Suprapubic skin (tissue), 4 donors: Measurements from ENCODE around the gene COL4A1. TPM values are rescaled to one million over a fixed set of nuclear protein-coding genes. Genes with fewer than 3 reads are reported as not detected.

Experiments used
- DNase-seq, 2 donors: peaks; one replicate each; pipeline ENCODE4 v3.0.0-alpha.2; 2019; ENCODE audit warnings: low spot score in 2 of 2
- H3K27ac ChIP-seq: fragments of 200-600 bp; sonication (generic); one replicate; pipeline ENCODE4 v1.5.1; 2019
- H3K27me3 ChIP-seq: fragments of 200-600 bp; sonication (generic); one replicate; pipeline ENCODE4 v1.5.1; 2019
- H3K36me3 ChIP-seq: fragments of 200-600 bp; sonication (generic); one replicate; pipeline ENCODE4 v1.5.1; 2019
- H3K4me1 ChIP-seq: fragments of 200-600 bp; sonication (generic); one replicate; pipeline ENCODE4 v1.5.1; 2019
- H3K4me3 ChIP-seq: fragments of 200-600 bp; sonication (generic); one replicate; pipeline ENCODE4 v1.5.1; 2019; ENCODE audit warnings: mild to moderate bottlenecking
- H3K9me3 ChIP-seq: fragments of 200-600 bp; sonication (generic); one replicate; pipeline ENCODE4 v1.5.1; 2019
- CTCF ChIP-seq, 2 donors: fragments of 200-600 bp in 1 of 2; fragments of 450-650 bp in 1 of 2; sonication (generic) in 1 of 2; IDR thresholded peaks; one replicate each; pipeline ENCODE4 v1.5.1; 2016 to 2019; ENCODE audit warnings: antibody characterized with exemption in 2 of 2, mild to moderate bottlenecking in 1 of 2, moderate library complexity in 1 of 2
- EP300 ChIP-seq: sonication (generic); formaldehyde crosslinking; IDR thresholded peaks from one replicate; pipeline ENCODE4 v1.6.1; 2017; ENCODE audit warnings: antibody characterized with exemption
- POLR2A ChIP-seq, 2 donors: fragments of 450-650 bp; IDR thresholded peaks; one replicate each; pipeline ENCODE4 v1.6.1; 2017; ENCODE audit warnings: antibody characterized with exemption in 2 of 2, mild to moderate bottlenecking in 2 of 2, moderate library complexity in 2 of 2
- POLR2AphosphoS5 ChIP-seq, 3 donors: sonication (generic); formaldehyde crosslinking; IDR thresholded peaks; one replicate each; pipeline ENCODE4 v1.6.1; 2017; ENCODE audit warnings: antibody characterized with exemption in 3 of 3
- WGBS: methylation state at CpG from one replicate; pipeline ENCODE4 v1.1.5; 2018; 5-methylcytosine and 5-hydroxymethylcytosine counted together
- total RNA-seq, 4 donors: library from RNA; depleted of rRNA; stranded (reverse); fragments of >200 nt; gene quantifications; one replicate each; pipeline ENCODE4 v1.1.0, GENCODE V29; 2016

Gene COL4A1
- total RNA-seq, 4 donors from 2014 or later = 36.7 to 60.8 (median 43.6) TPM

GRCh38 chr13:110210604-110210985 is 96.4 kb downstream of the COL4A1 start:
- no peaks in the 10 kb centered on the region for H3K27me3 ChIP-seq
- H3K4me1 ChIP-seq = no peaks in the 10 kb centered on the region
- H3K4me3 ChIP-seq = no peak overlapping the region
- peaks cover 24% of the 10 kb centered on the region for H3K36me3 ChIP-seq
- 97% methylated on average over 3 of the region's 3 CpGs for WGBS
- no peak overlapping the region for H3K27ac ChIP-seq
- no peak for TF ChIP-seq POLR2A (IDR thresholded peaks at IDR 0.05)
- no peak for TF ChIP-seq EP300
- no peak for TF ChIP-seq CTCF (IDR thresholded peaks at IDR 0.05)
- TF ChIP-seq POLR2AphosphoS5 (IDR thresholded peaks at IDR 0.05) = no peak
- no peaks in the 10 kb centered on the region for H3K9me3 ChIP-seq
- no peak for DNase-seq

- peaks cover 29% of the 10 kb centered on the region for H3K36me3 ChIP-seq
- TF ChIP-seq CTCF (IDR thresholded peaks at IDR 0.05) (no peak), EP300 (no peak), POLR2AphosphoS5 (IDR thresholded peaks at IDR 0.05) (no peak), POLR2A (IDR thresholded peaks at IDR 0.05) (no peak)
- no peaks in the 10 kb centered on the region for H3K9me3 ChIP-seq
- 86% methylated on average over 14 of the region's 14 CpGs for WGBS
- no peak overlapping the region for H3K4me3 ChIP-seq
- H3K27ac ChIP-seq = no peak overlapping the region
- H3K4me1 ChIP-seq = no peaks in the 10 kb centered on the region
- no peaks in the 10 kb centered on the region for H3K27me3 ChIP-seq
- no peak for DNase-seq
These were observed 96.9 kb downstream of the COL4A1 start for GRCh38 chr13:110209950-110210603.

- no peak overlapping the region for H3K27ac ChIP-seq
- WGBS = 96% methylated on average over 9 of the region's 10 CpGs
- H3K9me3 ChIP-seq = no peaks in the 10 kb centered on the region
- H3K4me1 ChIP-seq = no peaks in the 10 kb centered on the region
- peaks cover 29% of the 10 kb centered on the region for H3K36me3 ChIP-seq
- TF ChIP-seq POLR2A (IDR thresholded peaks at IDR 0.05) = no peak
- no peak for TF ChIP-seq POLR2AphosphoS5 (IDR thresholded peaks at IDR 0.05)
- no peak for TF ChIP-seq CTCF (IDR thresholded peaks at IDR 0.05)
- TF ChIP-seq EP300 = no peak
- no peak for DNase-seq
- no peaks in the 10 kb centered on the region for H3K27me3 ChIP-seq
- H3K4me3 ChIP-seq = no peak overlapping the region
These were observed 98.8 kb downstream of the COL4A1 start for GRCh38 chr13:110208116-110208515.

- no peaks in the 10 kb centered on the region for H3K4me1 ChIP-seq
- H3K9me3 ChIP-seq = no peaks in the 10 kb centered on the region
- WGBS = 82% methylated on average over 1 of the region's 2 CpGs
- H3K27ac ChIP-seq = no peak overlapping the region
- no peak for DNase-seq
- no peaks in the 10 kb centered on the region for H3K27me3 ChIP-seq
- H3K4me3 ChIP-seq = no peak overlapping the region
- H3K36me3 ChIP-seq = peaks cover 34% of the 10 kb centered on the region
- no peak for TF ChIP-seq EP300
- TF ChIP-seq POLR2A (IDR thresholded peaks at IDR 0.05) = no peak
- TF ChIP-seq POLR2AphosphoS5 (IDR thresholded peaks at IDR 0.05) = no peak
- no peak for TF ChIP-seq CTCF (IDR thresholded peaks at IDR 0.05)
These were observed 100.0 kb downstream of the COL4A1 start for GRCh38 chr13:110206996-110207395.

- Histone ChIP-seq H3K27me3 (no peaks in the 10 kb centered on the region), H3K4me1 (no peaks in the 10 kb centered on the region), H3K36me3 (peaks cover 32% of the 10 kb centered on the region), H3K9me3 (no peaks in the 10 kb centered on the region), H3K27ac (no peak overlapping the region), H3K4me3 (no peak overlapping the region)
- DNase-seq = no peak
- WGBS = 67% methylated on average over 8 of the region's 8 CpGs
- TF ChIP-seq EP300 (no peak), CTCF (IDR thresholded peaks at IDR 0.05) (no peak), POLR2AphosphoS5 (IDR thresholded peaks at IDR 0.05) (no peak), POLR2A (IDR thresholded peaks at IDR 0.05) (no peak)
These were observed 100.8 kb downstream of the COL4A1 start for GRCh38 chr13:110206185-110206584.
